ENCODE measurements around the gene ZNF580.

The ZNF580 gene

GRCh38 chr19:55617426-55617825, 23.4 kb upstream of the ZNF580 start:
- POLR2A ChIA-PET = interaction anchor here (0.9 to 9.1 kb wide), 3 partner anchors 12 to 18 kb away, joined by 3 to 75 read pairs (median 4); partner anchors contain the start of gene ZNF865
- Histone ChIP-seq H3K4me3 (ENCODE audit: low read depth, low read length) (no peak overlapping the region), H3K36me3 (ENCODE audit: control insufficient read depth in 2 of 2, insufficient read depth in 1 of 2, low read length in 2 of 2) (peaks cover 5 to 28% of the 10 kb centered on the region in 2 experiments; a peak in 2 of 3 replicates), H3K27ac (ENCODE audit: extremely low read depth, low read depth, low read length) (no peak overlapping the region), H3K9me3 (ENCODE audit: control insufficient read depth, insufficient read depth, low read depth, low read length) (no peaks in the 10 kb centered on the region), H3K4me1 (ENCODE audit: control insufficient read depth, insufficient read depth, low read length) (no peaks in the 10 kb centered on the region)
- TF ChIP-seq OVOL3 (tag by site-specific recombination; IDR thresholded peaks at IDR 0.05) = no peak
- TF ChIP-seq ZNF24 (tag by site-specific recombination; IDR thresholded peaks at IDR 0.05) = no peak
- no peak for TF ChIP-seq ZNF433 (tag by site-specific recombination; IDR thresholded peaks at IDR 0.05; ENCODE audit: low read depth)
- no peak for TF ChIP-seq SCRT1 (tag by site-specific recombination; IDR thresholded peaks at IDR 0.05; ENCODE audit: borderline replicate concordance)
- TF ChIP-seq ZNF140 (tag by site-specific recombination; IDR thresholded peaks at IDR 0.05) = no peak
- no peak for TF ChIP-seq ZSCAN18 (tag by site-specific recombination; IDR thresholded peaks at IDR 0.05)
- TF ChIP-seq KLF9 (tag by site-specific recombination; IDR thresholded peaks at IDR 0.05; ENCODE audit: low read depth) = no peak
- TF ChIP-seq ZBTB10 (tag by site-specific recombination; IDR thresholded peaks at IDR 0.05) = no peak
- TF ChIP-seq ZNF792 (tag by site-specific recombination; IDR thresholded peaks at IDR 0.05) = no peak
- TF ChIP-seq ZNF239 (tag by site-specific recombination; IDR thresholded peaks at IDR 0.05) = no peak
- TF ChIP-seq ZNF830 (tag by site-specific recombination; IDR thresholded peaks at IDR 0.05; ENCODE audit: low read depth) = no peak
- no peak for TF ChIP-seq ZFP69B (tag by site-specific recombination; IDR thresholded peaks at IDR 0.05)
- no peak for TF ChIP-seq ZNF629 (tag by site-specific recombination; IDR thresholded peaks at IDR 0.05)
- TF ChIP-seq PATZ1 (tag by site-specific recombination; IDR thresholded peaks at IDR 0.05) = no peak
- no peak for TF ChIP-seq PRDM1 (tag by site-specific recombination; IDR thresholded peaks at IDR 0.05)
- no peak for TF ChIP-seq ZIC2 (tag by site-specific recombination; IDR thresholded peaks at IDR 0.05)
- TF ChIP-seq ZNF354C (tag by site-specific recombination; IDR thresholded peaks at IDR 0.05; ENCODE audit: borderline replicate concordance, low read depth) = no peak
- CTCF ChIA-PET = interaction anchor here (4.3 to 4.6 kb wide), 2 partner anchors 11 to 15 kb away, joined by 23 to 29 read pairs; partner anchors contain the start of gene ZNF865

- Histone ChIP-seq H3K4me1 (ENCODE audit: control insufficient read depth, insufficient read depth, low read length) (no peaks in the 10 kb centered on the region; the same call in 1 of the 2 replicates), H3K4me3 (ENCODE audit: low read depth, low read length) (no peak overlapping the region), H3K9me3 (ENCODE audit: control insufficient read depth, insufficient read depth, low read depth, low read length) (no peaks in the 10 kb centered on the region), H3K36me3 (ENCODE audit: control insufficient read depth in 2 of 2, insufficient read depth in 1 of 2, low read length in 2 of 2) (peaks cover 5 to 28% of the 10 kb centered on the region in 2 experiments; a peak in 2 of 3 replicates), H3K27ac (ENCODE audit: extremely low read depth, low read depth, low read length) (no peak overlapping the region)
- 0 out of 2 replicates have a peak, but pooled peaks have one; percentile 51 for TF ChIP-seq ZNF362 (tag by site-specific recombination; IDR thresholded peaks at IDR 0.05)
- TF ChIP-seq ZSCAN16 (tag by site-specific recombination; IDR thresholded peaks at IDR 0.05) = no peak
- POLR2A ChIA-PET = interaction anchor here (0.6 to 9.1 kb wide), 9 partner anchors 13 to 529 kb away, joined by 3 to 75 read pairs (median 4); partner anchors contain the start of genes FIZ1, ZNF579 and ZNF865
- CTCF ChIA-PET = interaction anchor here (0.6 to 4.6 kb wide), 8 partner anchors 9 to 488 kb away, joined by 3 to 29 read pairs (median 5); partner anchors contain the start of gene ZNF865
These were observed 22.4 kb upstream of the ZNF580 start for GRCh38 chr19:55618426-55618825.

Data from HEK293 (cell line).